NCI-H2107 treated with DMSO at 0.1 percent for 48 hours (cell line): Measurements from ENCODE around the gene PPIP5K1.
"Not testable (repeated sequence)": the region's sequence is repeated elsewhere in the genome, so short reads cannot be mapped to it uniquely, and the experiment has no call there.

Experiments used
- DNase-seq: peaks from one replicate; lab custom pipeline; 2025; ENCODE audit not compliant: unreplicated experiment; lab: John Stamatoyannopoulos, UW

The PPIP5K1 gene

GRCh38 chr15:43547539-43547938 is 42.5 kb downstream of the PPIP5K1 start:
- DNase-seq, result no peak

- DNase-seq, result no peak
These were observed 44.6 kb downstream of the PPIP5K1 start for GRCh38 chr15:43545426-43545825.

- no peak for DNase-seq
These were observed 45.7 kb downstream of the PPIP5K1 start for GRCh38 chr15:43544266-43544665.

GRCh38 chr15:43541785-43542184 is 48.2 kb downstream of the PPIP5K1 start:
- DNase-seq, result no peak

GRCh38 chr15:43538091-43538490 is 51.9 kb downstream of the PPIP5K1 start:
- DNase-seq, result no peak

- no peak for DNase-seq
These were observed 55.1 kb downstream of the PPIP5K1 start for GRCh38 chr15:43534897-43535296.

GRCh38 chr15:43532826-43533225 is 57.2 kb downstream of the PPIP5K1 start:
- not testable (repeated sequence) for DNase-seq

- DNase-seq, result no peak
These were observed 58.9 kb downstream of the PPIP5K1 start for GRCh38 chr15:43531018-43531670.

GRCh38 chr15:43529587-43530345 is 60.2 kb downstream of the PPIP5K1 start:
- DNase-seq, result no peak

GRCh38 chr15:43529141-43529540 is 60.9 kb downstream of the PPIP5K1 start:
- DNase-seq, result no peak

- no peak for DNase-seq
These were observed 61.4 kb downstream of the PPIP5K1 start for GRCh38 chr15:43528542-43529007.

GRCh38 chr15:43527802-43528541 is 62.0 kb downstream of the PPIP5K1 start:
- DNase-seq, result no peak

- DNase-seq, result no peak
These were observed 62.8 kb downstream of the PPIP5K1 start for GRCh38 chr15:43527016-43527801.

GRCh38 chr15:43526261-43526930 is 63.6 kb downstream of the PPIP5K1 start:
- DNase-seq, result no peak

- no peak for DNase-seq
These were observed 64.9 kb downstream of the PPIP5K1 start for GRCh38 chr15:43525131-43525530.

- DNase-seq, result no peak
These were observed 65.7 kb downstream of the PPIP5K1 start for GRCh38 chr15:43524254-43524845.

GRCh38 chr15:43523646-43524045 is 66.4 kb downstream of the PPIP5K1 start:
- DNase-seq, result no peak

GRCh38 chr15:43522247-43522646 is 67.8 kb downstream of the PPIP5K1 start:
- DNase-seq, result no peak

- no peak for DNase-seq
These were observed 68.6 kb downstream of the PPIP5K1 start for GRCh38 chr15:43521419-43521818.

- DNase-seq, result no peak
These were observed 69.9 kb downstream of the PPIP5K1 start for GRCh38 chr15:43520138-43520537.
